HT-29 (cell line): ENCODE results near the gene LARP4B. TPM values are rescaled to one million over a fixed set of nuclear protein-coding genes. Genes with fewer than 3 reads are reported as not detected.

Experiments used
- DNase-seq: peaks from one replicate; pipeline ENCODE4 v3.0.0-alpha.2; 2015; ENCODE audit warnings: low spot score
- total RNA-seq: library from RNA; depleted of rRNA; stranded (reverse); fragments of >200 nt; shearing (Covaris generic); gene quantifications from 2 replicates; pipeline ENCODE4 v1.2.3, GENCODE V29; 2014

The LARP4B gene
- total RNA-seq, 1 experiment from 2014 or later, result 60.6 TPM

DNA sequence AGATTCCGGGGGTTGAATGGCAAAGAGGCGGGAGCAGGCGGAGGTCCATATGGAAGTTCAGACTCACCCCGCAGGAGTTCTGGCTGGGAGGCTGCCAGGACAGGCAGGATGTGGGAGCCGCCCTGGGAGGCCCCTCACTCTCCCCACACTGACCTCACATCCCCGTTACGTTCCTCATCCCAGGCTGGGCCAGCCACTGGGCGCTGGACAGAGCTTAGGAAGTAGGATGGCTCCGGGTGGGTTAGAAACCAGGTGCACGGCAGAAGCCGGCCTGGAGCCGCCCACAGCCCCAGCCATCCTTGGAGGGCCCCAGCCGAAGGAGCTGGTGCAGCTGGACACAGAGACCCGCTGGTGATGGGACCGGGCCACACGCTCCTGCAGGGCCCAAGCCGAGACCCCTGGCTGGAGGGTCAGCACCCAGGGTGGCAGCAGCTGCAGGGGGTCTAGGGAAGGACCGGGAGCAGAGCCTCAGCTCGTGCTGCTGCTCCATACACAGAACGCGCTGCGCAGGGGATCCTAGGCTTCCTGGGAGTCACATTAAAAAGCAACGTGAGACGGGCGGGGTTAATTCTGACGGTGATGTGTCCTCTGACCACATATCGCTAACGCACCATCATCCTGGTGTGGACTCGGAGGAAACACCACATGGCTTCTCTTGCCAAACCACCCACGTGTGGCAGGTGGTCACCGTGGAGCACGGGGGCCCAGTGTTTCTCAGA lies 143.4 kb downstream of the LARP4B start:
- DNase-seq, result no peak

- no peak for DNase-seq
Measured at GRCh38 chr10:786633-787474, 144.7 kb downstream of the LARP4B start.

- DNase-seq, result no peak
Measured at GRCh38 chr10:785861-786214, 145.7 kb downstream of the LARP4B start.

- DNase-seq, result no peak
Measured at GRCh38 chr10:785089-785860, 146.2 kb downstream of the LARP4B start.

- DNase-seq, result no peak
Measured at GRCh38 chr10:784403-785088, 147.0 kb downstream of the LARP4B start.

DNA sequence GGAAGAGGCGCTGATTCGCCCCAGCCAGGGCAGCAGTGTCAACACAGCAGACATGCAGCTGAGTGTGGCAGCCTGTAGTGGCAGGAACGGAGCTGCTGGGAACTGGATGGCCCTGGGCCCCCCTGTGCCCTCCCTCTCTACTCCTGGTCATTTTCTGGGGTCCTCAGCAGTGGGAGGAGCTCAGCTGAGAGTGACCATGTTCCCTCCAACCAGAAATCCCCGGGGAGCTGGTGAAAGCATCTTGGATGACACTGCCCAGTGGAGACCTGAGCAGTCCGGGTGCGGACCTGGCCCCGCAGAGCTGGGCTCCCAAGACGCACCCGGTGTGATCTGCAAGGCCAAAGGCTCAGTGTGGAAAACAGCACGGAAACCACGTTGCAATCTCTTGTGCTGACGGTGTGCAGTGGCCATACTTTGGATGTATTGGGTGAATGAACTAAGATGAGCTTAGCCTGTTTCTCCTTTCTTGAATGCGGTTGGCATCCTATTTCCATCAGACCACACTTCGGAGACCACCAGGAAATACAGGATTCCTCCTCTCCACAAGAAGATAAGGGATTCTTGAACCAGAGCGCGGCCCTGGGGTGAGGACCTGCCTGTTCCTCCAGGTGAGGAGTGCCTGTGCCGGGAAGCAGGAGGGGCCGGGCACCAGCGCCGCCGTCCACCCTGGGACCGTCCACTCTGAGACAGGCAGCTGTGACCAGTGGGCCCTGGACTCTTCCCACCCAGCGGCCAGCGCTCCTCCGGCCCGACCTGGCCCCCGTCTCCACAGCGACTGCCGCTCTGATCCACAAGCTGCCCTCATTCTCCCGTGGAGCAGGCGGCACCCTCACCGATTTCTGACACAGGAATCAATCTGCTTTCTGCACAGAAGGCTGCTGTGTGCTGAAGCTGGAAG lies 148.5 kb downstream of the LARP4B start:
- DNase-seq, result no peak

DNA sequence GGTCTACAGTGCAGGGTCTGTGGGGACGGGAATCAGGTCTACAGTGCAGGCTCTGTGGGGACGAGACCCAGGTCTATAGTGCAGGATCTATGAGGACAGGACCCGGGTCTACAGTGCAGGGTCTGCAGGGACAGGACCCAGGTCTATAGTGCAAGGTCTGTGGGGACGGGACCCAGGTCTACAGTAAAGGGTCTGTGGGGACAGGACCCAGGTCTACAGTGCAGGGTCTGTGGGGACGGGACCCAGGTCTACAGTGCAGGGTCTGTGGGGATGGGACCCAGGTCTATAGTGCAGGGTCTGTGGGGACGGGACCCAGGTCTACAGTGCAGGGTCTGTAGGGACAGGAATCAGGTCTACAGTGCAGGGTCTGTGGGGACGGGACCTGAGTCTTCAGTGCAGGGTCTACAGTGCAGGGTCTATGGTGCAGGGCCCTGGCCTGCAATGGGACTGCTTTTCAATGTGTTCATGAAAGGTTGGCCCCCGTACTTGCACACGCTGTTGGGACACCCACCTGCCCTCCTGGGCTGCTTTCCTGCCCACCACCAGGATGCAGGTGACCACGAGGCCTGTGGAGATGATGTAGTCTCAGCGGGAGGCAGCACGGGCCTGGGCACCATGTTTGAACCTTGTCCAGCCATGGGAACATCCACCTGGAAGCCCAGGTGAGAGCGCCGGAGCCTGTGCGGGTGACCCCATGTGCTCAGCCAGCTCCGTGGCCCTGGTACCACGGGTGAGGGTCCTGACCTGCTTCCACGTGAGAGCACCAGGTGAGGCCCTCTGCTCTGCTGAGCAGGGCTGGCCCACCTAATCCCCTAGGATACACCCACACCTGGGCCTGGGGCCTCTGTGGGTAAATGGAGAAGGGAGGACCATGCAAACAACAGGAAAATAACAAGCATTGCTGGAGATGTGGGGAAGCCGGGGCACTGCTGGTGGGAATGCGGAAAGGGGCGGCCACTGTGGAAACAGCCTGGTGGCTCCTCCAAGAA lies 150.7 kb downstream of the LARP4B start:
- DNase-seq, result no peak

GRCh38 chr10:778626-779330 lies 152.7 kb downstream of the LARP4B start:
- DNase-seq, result no peak

DNA sequence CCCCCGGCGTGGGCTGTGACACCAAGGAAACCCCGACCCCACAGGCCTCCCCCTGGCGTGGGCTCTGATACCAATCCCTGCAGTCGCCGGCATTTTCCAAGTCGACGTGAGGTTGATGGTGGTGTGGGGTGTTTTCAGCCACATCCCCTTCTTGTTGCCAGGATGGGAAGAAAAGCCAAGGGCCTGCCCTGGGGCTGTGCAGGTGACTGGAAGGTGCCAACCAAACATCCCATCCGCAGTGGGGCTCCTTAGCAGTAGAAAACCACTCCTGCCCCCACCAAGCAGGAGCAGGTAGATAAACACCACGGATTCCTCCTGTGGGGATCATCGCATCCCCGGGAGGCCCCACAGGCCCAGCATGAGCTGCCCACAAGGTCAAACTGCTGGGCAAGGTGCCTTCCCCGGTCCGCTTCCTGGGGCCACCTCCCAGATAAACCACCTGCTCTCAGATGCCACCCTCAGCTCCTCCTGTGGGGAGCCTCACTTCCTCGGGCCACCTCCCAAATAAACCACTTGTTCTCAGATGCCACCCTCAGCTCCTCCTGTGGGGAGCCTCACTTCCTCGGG lies 153.5 kb downstream of the LARP4B start:
- DNase-seq, result no peak

DNA sequence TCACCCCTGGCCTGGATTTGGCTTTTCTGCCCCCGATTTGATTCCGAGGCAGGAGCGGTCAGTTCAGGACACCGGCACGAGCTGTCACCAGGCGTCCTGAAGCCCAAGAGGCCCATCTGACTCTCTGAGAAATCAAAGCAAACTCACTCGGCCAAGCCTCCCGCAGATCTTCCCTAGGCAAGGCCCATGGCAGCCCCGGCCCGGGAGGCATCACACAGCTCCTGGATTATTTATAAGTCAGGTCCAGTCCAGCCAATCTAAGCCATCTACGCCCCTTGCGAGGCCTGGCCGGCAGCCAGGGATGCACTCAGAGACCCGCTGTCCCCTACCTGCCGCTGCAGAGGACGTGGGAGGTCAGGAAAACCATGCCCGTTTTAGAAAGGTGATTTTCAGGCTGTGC lies 154.7 kb downstream of the LARP4B start:
- no peak for DNase-seq

DNA sequence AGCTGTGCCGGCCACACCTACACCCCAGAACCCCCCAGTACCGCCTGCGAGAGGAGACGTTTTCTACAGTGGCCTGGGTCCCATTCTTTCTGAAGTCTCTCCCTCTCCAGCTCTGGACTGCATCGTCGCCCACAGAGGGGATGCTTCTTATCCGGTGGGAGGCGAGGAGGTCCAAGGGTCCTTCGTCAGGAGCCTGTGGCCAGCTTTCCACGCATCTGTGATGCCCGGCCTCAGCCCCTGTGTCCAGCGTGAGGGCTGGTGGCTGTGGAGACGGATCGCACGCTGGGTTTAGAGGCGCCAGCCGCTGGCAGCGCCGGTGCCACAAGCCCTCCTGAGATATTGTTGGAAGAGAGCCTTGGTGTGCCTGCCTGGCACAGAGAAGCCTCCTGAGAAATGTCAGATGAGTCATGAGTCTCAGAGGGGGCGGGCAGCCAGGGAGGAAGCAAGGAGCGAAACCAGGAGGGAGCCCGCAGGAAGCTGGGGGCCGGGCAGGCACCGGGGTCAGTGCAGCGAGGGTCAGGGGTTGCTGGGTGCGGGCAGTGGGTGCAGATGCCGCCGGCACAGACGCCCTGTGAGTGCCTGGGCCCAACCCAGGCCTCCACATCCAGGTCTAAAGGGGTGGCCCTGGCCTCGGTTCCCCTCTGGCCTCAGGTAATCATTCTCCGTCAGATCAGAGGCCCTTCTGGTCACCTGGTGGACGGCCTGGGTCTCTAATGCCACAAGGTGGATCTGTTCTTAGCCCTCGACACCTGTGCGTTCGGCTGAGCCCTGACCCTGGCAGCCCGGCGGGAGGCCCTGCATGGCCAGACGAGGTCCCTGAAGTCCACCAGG lies 156.0 kb downstream of the LARP4B start:
- DNase-seq, result no peak

DNA sequence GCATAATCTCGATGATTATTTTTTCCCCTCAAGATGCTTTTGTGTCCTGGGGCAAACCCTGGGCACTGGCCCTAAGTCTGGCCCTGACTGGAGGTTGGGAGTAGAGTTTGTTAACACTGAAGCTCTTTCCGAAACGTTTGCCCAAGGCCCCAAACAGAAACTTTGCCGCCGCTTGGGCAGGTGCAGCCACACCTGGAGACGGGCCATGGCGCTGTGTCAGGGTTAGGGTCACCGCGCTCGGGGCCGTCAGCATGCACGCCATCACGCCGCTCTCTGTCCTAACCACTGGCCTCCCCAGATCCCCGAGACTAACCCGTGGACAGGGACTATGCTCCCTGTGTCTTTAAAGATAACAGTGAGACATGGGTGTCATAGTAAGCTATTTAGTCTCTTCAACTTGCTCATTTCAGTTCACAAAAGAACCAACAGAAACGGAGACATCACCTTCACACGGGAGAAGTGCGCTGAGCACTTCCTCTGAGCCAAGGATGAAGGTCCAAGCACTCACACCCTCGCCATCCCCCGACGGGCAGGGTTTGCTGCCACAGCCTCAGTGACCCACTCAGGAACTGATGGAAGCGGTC lies 156.8 kb downstream of the LARP4B start:
- no peak for DNase-seq

DNA sequence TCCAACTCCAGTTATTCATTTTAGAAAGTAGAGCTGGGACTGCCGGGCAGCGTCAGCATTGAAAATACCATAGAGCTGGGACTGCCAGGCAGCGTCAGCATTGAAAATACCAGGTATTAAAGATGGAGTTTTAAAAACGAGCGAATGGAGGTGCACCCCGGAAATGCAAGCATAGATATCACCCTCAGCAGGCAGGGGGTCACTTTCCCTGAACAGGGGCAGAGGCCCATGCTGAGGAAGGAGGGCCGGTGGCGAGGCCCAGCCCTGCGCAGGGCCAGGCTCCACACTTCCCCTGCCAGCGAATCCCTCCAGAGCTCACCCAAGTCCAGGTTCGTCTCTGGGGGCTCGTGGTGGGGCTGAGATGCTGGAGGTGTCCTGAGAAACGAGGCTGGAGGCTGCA lies 157.3 kb downstream of the LARP4B start:
- no peak for DNase-seq

- no peak for DNase-seq
Measured at GRCh38 chr10:773562-774161, 157.8 kb downstream of the LARP4B start.

DNA sequence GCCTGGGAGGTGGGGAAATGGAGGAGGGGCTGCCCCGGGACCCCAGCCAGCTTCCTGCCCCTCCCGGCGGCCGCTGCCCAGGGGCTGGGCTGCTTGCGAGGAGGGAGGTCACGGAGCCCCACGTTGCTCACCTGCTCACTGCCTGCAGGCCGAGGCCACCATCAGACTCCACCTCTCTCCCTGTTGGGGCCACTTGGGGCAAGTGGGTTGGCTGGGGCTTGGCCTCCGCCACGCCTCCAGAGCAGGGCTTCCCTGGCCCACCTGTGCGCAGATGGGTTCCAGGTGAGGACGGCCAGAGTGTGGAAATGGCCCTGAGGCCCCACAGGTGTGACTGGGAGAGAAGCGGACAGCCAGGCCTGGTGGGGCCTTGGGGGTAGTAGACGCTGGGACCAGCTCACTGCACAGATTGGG lies 159.3 kb downstream of the LARP4B start:
- no peak for DNase-seq

DNA sequence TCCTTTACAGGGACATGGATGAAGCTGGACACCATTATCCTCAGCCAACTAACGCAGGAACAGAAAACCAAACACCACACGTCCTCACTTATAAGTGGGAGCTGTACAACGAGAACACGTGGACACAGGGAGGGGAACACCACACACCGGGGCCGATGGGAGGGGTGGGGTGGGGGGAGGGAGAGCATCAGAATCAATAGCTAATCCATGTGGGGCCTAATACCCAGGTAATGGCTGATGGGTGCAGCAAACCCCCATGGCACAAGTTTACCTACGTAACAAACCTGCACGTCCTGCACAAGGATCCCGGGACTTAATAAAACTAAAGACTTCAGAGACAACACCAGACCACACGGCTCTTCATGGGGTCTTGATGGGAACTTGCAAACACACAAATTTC lies 159.9 kb downstream of the LARP4B start:
- no peak for DNase-seq

- DNase-seq, result no peak
Measured at GRCh38 chr10:770975-771374, 160.5 kb downstream of the LARP4B start.
